ENCODE measurements around the gene CSF3.

DNA sequence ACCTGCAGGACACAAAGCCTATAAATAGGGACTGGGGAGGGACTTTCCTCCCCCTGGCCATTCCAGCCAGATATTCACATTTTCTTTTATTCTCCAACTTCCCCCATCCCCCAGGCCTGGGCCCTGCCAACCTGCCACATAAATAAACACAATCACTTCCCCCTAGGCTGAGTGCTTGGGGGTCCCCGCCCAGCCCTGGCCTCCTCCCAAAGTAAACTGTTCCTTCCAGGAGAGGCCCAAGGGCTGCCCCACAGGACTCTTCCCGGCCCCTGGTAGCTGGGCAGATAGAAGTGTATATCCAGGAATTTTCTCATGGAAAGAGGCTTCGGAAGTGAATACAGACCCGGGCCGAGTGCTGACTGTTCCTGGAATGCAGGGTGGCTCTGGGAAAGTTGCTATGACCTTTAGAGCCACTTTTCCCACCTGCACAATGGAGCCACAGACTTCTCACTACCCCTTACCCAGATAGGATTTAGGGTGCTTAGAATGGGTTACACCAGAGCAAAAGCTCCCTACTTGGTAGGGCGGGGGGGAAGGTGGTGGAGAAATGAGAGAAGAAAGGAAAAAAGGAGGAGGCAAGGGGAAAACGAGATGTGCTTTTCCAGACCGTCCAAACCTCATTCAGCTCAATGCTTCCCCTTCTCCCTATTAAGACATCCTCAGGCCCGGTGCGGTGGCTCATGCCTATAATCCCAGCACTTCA lies 8.5 kb downstream of the CSF3 start:
- TF ChIP-seq, protein P1, sequence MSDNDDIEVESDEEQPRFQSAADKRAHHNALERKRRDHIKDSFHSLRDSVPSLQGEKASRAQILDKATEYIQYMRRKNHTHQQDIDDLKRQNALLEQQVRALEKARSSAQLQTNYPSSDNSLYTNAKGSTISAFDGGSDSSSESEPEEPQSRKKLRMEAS (IDR thresholded peaks at IDR 0.05) = no peak
- TF ChIP-seq NFIC (IDR thresholded peaks at IDR 0.05) (no peak), RAD21 (IDR thresholded peaks at IDR 0.05; ENCODE audit: low read depth) (no peak), EGR1 (IDR thresholded peaks at IDR 0.05) (no peak), TCF12 (IDR thresholded peaks at IDR 0.05; ENCODE audit: low read depth) (no peak), TAF1 (IDR thresholded peaks at IDR 0.05; ENCODE audit: low read depth) (no peak), YY1 (IDR thresholded peaks at IDR 0.05; ENCODE audit: low read depth) (no peak), EP300 (IDR thresholded peaks at IDR 0.05; ENCODE audit: borderline replicate concordance) (no peak)
- TF ChIP-seq, protein P2, sequence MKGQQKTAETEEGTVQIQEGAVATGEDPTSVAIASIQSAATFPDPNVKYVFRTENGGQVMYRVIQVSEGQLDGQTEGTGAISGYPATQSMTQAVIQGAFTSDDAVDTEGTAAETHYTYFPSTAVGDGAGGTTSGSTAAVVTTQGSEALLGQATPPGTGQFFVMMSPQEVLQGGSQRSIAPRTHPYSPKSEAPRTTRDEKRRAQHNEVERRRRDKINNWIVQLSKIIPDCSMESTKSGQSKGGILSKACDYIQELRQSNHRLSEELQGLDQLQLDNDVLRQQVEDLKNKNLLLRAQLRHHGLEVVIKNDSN (IDR thresholded peaks at IDR 0.05) = no peak

Measured in Ishikawa (cell line).